GM23338 (cell line): Measurements from ENCODE around the gene TIMP4. TPM values are rescaled to one million over a fixed set of nuclear protein-coding genes. Genes with fewer than 3 reads are reported as not detected.

Experiments
- CREB1 ChIP-seq: fragments of 250-450 bp; sonication (Bioruptor Pico); IDR thresholded peaks from 2 replicates; pipeline ENCODE4 v1.5.0; 2020; ENCODE audit warnings: low read depth, mild to moderate bottlenecking, moderate library complexity
- STAT1 ChIP-seq: IDR thresholded peaks from one replicate; pipeline ENCODE4 v1.6.1; 2016; ENCODE audit warnings: antibody characterized with exemption; ENCODE audit not compliant: unreplicated experiment
- ZNF114 ChIP-seq: fragments of 250-450 bp; sonication (Bioruptor Pico); IDR thresholded peaks from 2 replicates; pipeline ENCODE4 v1.5.0; 2020; ENCODE audit warnings: mild to moderate bottlenecking, moderate library complexity
- polyA plus RNA-seq: library from polyadenylated mRNA; unstranded; fragments of >200 nt; fragmentation: Nextera tagmentation; extraction: Ambion mirVana; gene quantifications from 2 replicates; pipeline ENCODE4 v1.2.1, GENCODE V29; 2016
- total RNA-seq: library from RNA; depleted of rRNA; stranded (reverse); fragments of >200 nt; shearing (Covaris generic); gene quantifications from 2 replicates; pipeline ENCODE4 v1.2.3, GENCODE V29; 2014; rRNA removed
- TF ChIP-seq, protein P1 (sequence below): IDR thresholded peaks from 2 replicates; pipeline ENCODE4 v1.6.1; 2016; ENCODE audit warnings: antibody characterized with exemption
- TF ChIP-seq, protein P2 (sequence below): fragments of 250-450 bp; sonication (Bioruptor Pico); IDR thresholded peaks from 2 replicates; pipeline ENCODE4 v1.5.0; 2020; ENCODE audit warnings: mild to moderate bottlenecking, moderate library complexity

Gene TIMP4
- total and polyA plus RNA-seq, 2 experiments from 2014 or later, result 6.7 to 11.1 TPM

DNA sequence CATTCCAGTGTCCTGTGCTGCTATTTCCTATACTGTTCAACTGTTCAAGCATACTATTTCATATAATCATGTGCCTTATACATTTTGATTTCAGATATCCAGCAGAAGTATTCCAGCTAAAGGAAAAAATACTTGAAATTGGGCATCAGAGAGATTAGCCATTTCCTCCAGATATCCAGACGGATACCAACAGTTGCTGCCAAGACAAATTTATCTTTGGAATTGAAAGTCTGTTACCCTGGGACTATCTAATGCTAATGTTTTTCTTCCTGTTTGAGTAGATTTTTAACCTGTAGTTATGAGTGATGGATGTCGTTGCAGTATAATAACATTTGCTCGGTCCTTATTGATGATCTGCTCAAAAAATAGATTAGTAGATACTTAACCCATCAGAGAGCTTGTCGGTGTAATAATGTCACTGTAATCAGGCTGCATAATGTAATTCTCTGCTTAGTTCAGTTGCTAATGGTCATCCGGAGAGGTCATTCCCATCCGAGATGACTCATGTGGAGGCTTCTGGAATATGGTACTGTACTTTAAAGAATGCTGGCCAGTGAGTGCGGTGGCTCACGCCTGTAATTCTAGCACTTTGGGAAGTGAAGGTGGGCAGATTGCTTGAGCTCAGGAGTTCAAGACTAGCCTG lies 51.5 kb downstream of the TIMP4 start (continued):
- TF ChIP-seq, protein P1, sequence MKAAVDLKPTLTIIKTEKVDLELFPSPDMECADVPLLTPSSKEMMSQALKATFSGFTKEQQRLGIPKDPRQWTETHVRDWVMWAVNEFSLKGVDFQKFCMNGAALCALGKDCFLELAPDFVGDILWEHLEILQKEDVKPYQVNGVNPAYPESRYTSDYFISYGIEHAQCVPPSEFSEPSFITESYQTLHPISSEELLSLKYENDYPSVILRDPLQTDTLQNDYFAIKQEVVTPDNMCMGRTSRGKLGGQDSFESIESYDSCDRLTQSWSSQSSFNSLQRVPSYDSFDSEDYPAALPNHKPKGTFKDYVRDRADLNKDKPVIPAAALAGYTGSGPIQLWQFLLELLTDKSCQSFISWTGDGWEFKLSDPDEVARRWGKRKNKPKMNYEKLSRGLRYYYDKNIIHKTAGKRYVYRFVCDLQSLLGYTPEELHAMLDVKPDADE, result no peak
- TF ChIP-seq CREB1 (no peak), STAT1 (no peak), ZNF114 (CRISPR knock-in tag) (no peak)
- TF ChIP-seq, protein P2, sequence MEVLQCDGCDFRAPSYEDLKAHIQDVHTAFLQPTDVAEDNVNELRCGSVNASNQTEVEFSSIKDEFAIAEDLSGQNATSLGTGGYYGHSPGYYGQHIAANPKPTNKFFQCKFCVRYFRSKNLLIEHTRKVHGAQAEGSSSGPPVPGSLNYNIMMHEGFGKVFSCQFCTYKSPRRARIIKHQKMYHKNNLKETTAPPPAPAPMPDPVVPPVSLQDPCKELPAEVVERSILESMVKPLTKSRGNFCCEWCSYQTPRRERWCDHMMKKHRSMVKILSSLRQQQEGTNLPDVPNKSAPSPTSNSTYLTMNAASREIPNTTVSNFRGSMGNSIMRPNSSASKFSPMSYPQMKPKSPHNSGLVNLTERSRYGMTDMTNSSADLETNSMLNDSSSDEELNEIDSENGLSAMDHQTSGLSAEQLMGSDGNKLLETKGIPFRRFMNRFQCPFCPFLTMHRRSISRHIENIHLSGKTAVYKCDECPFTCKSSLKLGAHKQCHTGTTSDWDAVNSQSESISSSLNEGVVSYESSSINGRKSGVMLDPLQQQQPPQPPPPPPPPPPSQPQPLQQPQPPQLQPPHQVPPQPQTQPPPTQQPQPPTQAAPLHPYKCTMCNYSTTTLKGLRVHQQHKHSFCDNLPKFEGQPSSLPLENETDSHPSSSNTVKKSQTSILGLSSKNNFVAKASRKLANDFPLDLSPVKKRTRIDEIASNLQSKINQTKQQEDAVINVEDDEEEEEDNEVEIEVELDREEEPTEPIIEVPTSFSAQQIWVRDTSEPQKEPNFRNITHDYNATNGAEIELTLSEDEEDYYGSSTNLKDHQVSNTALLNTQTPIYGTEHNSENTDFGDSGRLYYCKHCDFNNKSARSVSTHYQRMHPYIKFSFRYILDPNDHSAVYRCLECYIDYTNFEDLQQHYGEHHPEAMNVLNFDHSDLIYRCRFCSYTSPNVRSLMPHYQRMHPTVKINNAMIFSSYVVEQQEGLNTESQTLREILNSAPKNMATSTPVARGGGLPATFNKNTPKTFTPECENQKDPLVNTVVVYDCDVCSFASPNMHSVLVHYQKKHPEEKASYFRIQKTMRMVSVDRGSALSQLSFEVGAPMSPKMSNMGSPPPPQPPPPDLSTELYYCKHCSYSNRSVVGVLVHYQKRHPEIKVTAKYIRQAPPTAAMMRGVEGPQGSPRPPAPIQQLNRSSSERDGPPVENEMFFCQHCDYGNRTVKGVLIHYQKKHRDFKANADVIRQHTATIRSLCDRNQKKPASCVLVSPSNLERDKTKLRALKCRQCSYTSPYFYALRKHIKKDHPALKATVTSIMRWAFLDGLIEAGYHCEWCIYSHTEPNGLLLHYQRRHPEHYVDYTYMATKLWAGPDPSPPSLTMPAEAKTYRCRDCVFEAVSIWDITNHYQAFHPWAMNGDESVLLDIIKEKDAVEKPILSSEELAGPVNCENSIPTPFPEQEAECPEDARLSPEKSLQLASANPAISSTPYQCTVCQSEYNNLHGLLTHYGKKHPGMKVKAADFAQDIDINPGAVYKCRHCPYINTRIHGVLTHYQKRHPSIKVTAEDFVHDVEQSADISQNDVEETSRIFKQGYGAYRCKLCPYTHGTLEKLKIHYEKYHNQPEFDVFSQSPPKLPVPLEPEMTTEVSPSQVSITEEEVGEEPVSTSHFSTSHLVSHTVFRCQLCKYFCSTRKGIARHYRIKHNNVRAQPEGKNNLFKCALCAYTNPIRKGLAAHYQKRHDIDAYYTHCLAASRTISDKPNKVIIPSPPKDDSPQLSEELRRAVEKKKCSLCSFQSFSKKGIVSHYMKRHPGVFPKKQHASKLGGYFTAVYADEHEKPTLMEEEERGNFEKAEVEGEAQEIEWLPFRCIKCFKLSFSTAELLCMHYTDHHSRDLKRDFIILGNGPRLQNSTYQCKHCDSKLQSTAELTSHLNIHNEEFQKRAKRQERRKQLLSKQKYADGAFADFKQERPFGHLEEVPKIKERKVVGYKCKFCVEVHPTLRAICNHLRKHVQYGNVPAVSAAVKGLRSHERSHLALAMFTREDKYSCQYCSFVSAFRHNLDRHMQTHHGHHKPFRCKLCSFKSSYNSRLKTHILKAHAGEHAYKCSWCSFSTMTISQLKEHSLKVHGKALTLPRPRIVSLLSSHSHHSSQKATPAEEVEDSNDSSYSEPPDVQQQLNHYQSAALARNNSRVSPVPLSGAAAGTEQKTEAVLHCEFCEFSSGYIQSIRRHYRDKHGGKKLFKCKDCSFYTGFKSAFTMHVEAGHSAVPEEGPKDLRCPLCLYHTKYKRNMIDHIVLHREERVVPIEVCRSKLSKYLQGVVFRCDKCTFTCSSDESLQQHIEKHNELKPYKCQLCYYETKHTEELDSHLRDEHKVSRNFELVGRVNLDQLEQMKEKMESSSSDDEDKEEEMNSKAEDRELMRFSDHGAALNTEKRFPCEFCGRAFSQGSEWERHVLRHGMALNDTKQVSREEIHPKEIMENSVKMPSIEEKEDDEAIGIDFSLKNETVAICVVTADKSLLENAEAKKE (CRISPR knock-in tag), result no peak

Other genes starting within 250 kb of the TIMP4 start
- gene SYN2, start 154.5 kb downstream of the TIMP4 start, total RNA-seq, result 7.5 and 8.5 TPM in 2 replicates
- 2.2 and 2.7 TPM in 2 replicates for gene SYN2, start 154.5 kb downstream of the TIMP4 start, polyA plus RNA-seq
- gene PPARG, start 130.2 kb upstream of the TIMP4 start, total RNA-seq, result 0.42 TPM in 1 of 2 replicates, not detected in the other
- gene PPARG, start 130.2 kb upstream of the TIMP4 start, polyA plus RNA-seq, result 0.15 TPM in 1 of 2 replicates, not detected in the other